H1 (cell line): ENCODE measurements around the gene FAT1. TPM values are rescaled to one million over a fixed set of nuclear protein-coding genes. Genes with fewer than 3 reads are reported as not detected.

Experiments used
- CTCF ChIA-PET: fragments of 300-600 bp; sonication (Branson Sonifier 250); formaldehyde crosslinking; loops from one replicate; lab custom pipeline; 2021; ENCODE audit not compliant: partially characterized antibody; lab: Charles Lee
- POLR2A ChIA-PET: fragments of 300-600 bp; sonication (Branson Sonifier 250); formaldehyde crosslinking; loops from one replicate; lab custom pipeline; 2021; ENCODE audit warnings: inconsistent platforms; ENCODE audit not compliant: partially characterized antibody; lab: Charles Lee
- DNase-seq, 2 experiments: peaks; one replicate each; pipeline versions ENCODE4 v3.0.0 to v3.0.0-alpha.2; 2010 to 2022; ENCODE audit warnings: low spot score in 2 of 2, low read depth in 1 of 2, mixed read lengths in 1 of 2
- FAIRE-seq: peaks from 2 replicates; lab custom pipeline; 2011; peaks lifted over from hg19 to GRCh38; lab: Jason Lieb, UNC
- H2AFZ ChIP-seq: 2 replicates; pipeline ENCODE4 v1.8.1; 2012; ENCODE audit warnings: low read length, inconsistent platforms
- H2AK5ac ChIP-seq: 2 replicates; pipeline ENCODE4 v1.6.1; 2013; ENCODE audit warnings: low read depth, low read length
- H2BK120ac ChIP-seq: replicated peaks from 2 replicates; pipeline ENCODE3; 2013; ENCODE audit warnings: low read depth, low read length, inconsistent platforms
- H2BK12ac ChIP-seq: 2 replicates; pipeline ENCODE4 v1.6.1; 2013; ENCODE audit warnings: low read depth, low read length
- H2BK15ac ChIP-seq: 2 replicates; pipeline ENCODE4 v1.6.1; 2013; ENCODE audit warnings: low read length
- H2BK20ac ChIP-seq: 2 replicates; pipeline ENCODE4 v1.6.1; 2013; ENCODE audit warnings: low read length
- H2BK5ac ChIP-seq: 2 replicates; pipeline ENCODE4 v1.6.1; 2013; ENCODE audit warnings: low read depth, low read length
- H3K14ac ChIP-seq: 2 replicates; pipeline ENCODE4 v1.6.1; 2013; ENCODE audit warnings: inconsistent platforms; ENCODE audit not compliant: insufficient read length
- H3K18ac ChIP-seq: 2 replicates; pipeline ENCODE4 v1.6.1; 2013; ENCODE audit warnings: low read length; ENCODE audit errors: extremely low read depth
- H3K23ac ChIP-seq: 2 replicates; pipeline ENCODE4 v1.6.1; 2013; ENCODE audit warnings: inconsistent platforms; ENCODE audit not compliant: insufficient read length
- H3K23me2 ChIP-seq: 2 replicates; pipeline ENCODE4 v1.6.1; 2013; ENCODE audit warnings: low read depth, low read length
- H3K27ac ChIP-seq: 2 replicates; pipeline ENCODE4 v1.6.1; 2011; ENCODE audit warnings: low read depth, low read length, inconsistent platforms
- H3K27me3 ChIP-seq, 4 experiments: replicated peaks in 1 of 4; 1 replicate in 1 of 4; 2 replicates in 3 of 4; pipeline versions ENCODE4 v1.6.1 to v1.8.1; 2011 to 2013; ENCODE audit warnings: low read length in 3 of 4, mild to moderate bottlenecking in 3 of 4, inconsistent platforms in 2 of 4, mixed read lengths in 2 of 4, moderate library complexity in 1 of 4; ENCODE audit not compliant: control insufficient read depth in 3 of 4, insufficient read depth in 3 of 4; ENCODE audit errors: extremely low read depth in 1 of 4
- H3K36me3 ChIP-seq, 4 experiments: 2 replicates each; pipeline versions ENCODE4 v1.6.1 to v1.8.1; 2011 to 2013; ENCODE audit warnings: mild to moderate bottlenecking in 4 of 4, low read length in 3 of 4, moderate library complexity in 2 of 4, control low read depth in 1 of 4, inconsistent platforms in 1 of 4; ENCODE audit not compliant: insufficient read depth in 4 of 4, control insufficient read depth in 2 of 4
- H3K4ac ChIP-seq: replicated peaks from 2 replicates; pipeline ENCODE3; 2013; ENCODE audit warnings: low read length, low read depth, mixed read lengths, inconsistent platforms; ENCODE audit not compliant: insufficient read length
- H3K4me1 ChIP-seq, 4 experiments: replicated peaks in 1 of 4; 1 replicate in 1 of 4; 2 replicates in 3 of 4; pipeline versions ENCODE4 v1.6.1 to v1.8.1; 2011 to 2013; ENCODE audit warnings: low read length in 3 of 4, inconsistent platforms in 2 of 4, mixed read lengths in 1 of 4; ENCODE audit not compliant: insufficient read depth in 4 of 4, control insufficient read depth in 3 of 4
- H3K4me2 ChIP-seq, 2 experiments: 2 replicates each; pipeline versions ENCODE4 v1.6.1 to v1.8.1; 2011 to 2013; ENCODE audit warnings: low read depth in 2 of 2, low read length in 2 of 2, control low read depth in 1 of 2, inconsistent platforms in 1 of 2, mild to moderate bottlenecking in 1 of 2; ENCODE audit not compliant: insufficient read depth in 1 of 2
- H3K4me3 ChIP-seq, 4 experiments: fragments of 200-600, 300-600 bp in 1 of 4; sonication (generic), shearing (Covaris generic), sonication (Bioruptor Twin) in 1 of 4; 2 replicates each; pipeline versions ENCODE4 v1.5.1 to v1.8.1; 2011 to 2016; ENCODE audit warnings: low read length in 4 of 4, low read depth in 3 of 4, control low read depth in 2 of 4, inconsistent platforms in 2 of 4, mild to moderate bottlenecking in 2 of 4, mixed read lengths in 1 of 4, moderate library complexity in 1 of 4; ENCODE audit not compliant: insufficient read depth in 2 of 4; ENCODE audit errors: extremely low read depth in 1 of 4
- H3K56ac ChIP-seq: replicated peaks from 2 replicates; pipeline ENCODE3; 2013; ENCODE audit warnings: low read depth, mild to moderate bottlenecking, mixed read lengths, low read length, inconsistent platforms; ENCODE audit not compliant: insufficient read length
- H3K79me1 ChIP-seq: 2 replicates; pipeline ENCODE4 v1.6.1; 2013; ENCODE audit warnings: low read depth, low read length, control low read depth
- H3K79me2 ChIP-seq, 2 experiments: 2 replicates each; pipeline versions ENCODE4 v1.6.1 to v1.8.1; 2012 to 2013; ENCODE audit warnings: low read length in 2 of 2, mild to moderate bottlenecking in 2 of 2, inconsistent platforms in 1 of 2; ENCODE audit not compliant: insufficient read depth in 2 of 2, control insufficient read depth in 1 of 2
- H3K9ac ChIP-seq, 4 experiments: replicated peaks in 1 of 4; 1 replicate in 1 of 4; 2 replicates in 3 of 4; pipeline versions ENCODE4 v1.6.1 to v1.8.1; 2011 to 2013; ENCODE audit warnings: low read depth in 3 of 4, low read length in 3 of 4, control low read depth in 2 of 4, mild to moderate bottlenecking in 2 of 4, moderate library complexity in 2 of 4, inconsistent platforms in 1 of 4; ENCODE audit errors: extremely low read depth in 1 of 4
- H3K9me3 ChIP-seq, 2 experiments: 2 replicates each; pipeline versions ENCODE4 v1.6.1 to v1.8.1; 2012 to 2013; ENCODE audit warnings: mild to moderate bottlenecking in 2 of 2, moderate library complexity in 2 of 2, control low read depth in 1 of 2, inconsistent platforms in 1 of 2, low read depth in 1 of 2, low read length in 1 of 2, mixed read lengths in 1 of 2; ENCODE audit not compliant: insufficient read depth in 2 of 2
- H4K20me1 ChIP-seq, 2 experiments: replicated peaks in 1 of 2; 2 replicates each; pipeline versions ENCODE3 to v1.8.1; 2011 to 2013; ENCODE audit warnings: inconsistent platforms in 2 of 2, low read length in 2 of 2, mild to moderate bottlenecking in 1 of 2; ENCODE audit not compliant: insufficient read depth in 2 of 2, control insufficient read depth in 1 of 2
- H4K5ac ChIP-seq: 2 replicates; pipeline ENCODE4 v1.6.1; 2013; ENCODE audit warnings: low read length, low read depth, mixed read lengths, inconsistent platforms; ENCODE audit not compliant: insufficient read length
- H4K8ac ChIP-seq: 2 replicates; pipeline ENCODE4 v1.8.0; 2013; ENCODE audit warnings: mild to moderate bottlenecking, moderate library complexity, low read length, inconsistent platforms; ENCODE audit not compliant: insufficient read depth; ENCODE audit errors: extremely low read depth
- H4K91ac ChIP-seq: replicated peaks from 2 replicates; pipeline ENCODE3; 2013; ENCODE audit warnings: low read length, mixed read lengths, inconsistent platforms; ENCODE audit not compliant: insufficient read length
- CHD2 ChIP-seq: IDR thresholded peaks from 2 replicates; pipeline ENCODE4 v1.6.1; 2012; ENCODE audit warnings: low read length, improper control_type of control experiment
- CTBP2 ChIP-seq: IDR thresholded peaks from 2 replicates; pipeline ENCODE4 v1.7.0; 2011; ENCODE audit warnings: borderline replicate concordance, mild to moderate bottlenecking, moderate library complexity, mixed read lengths, low read length; ENCODE audit not compliant: insufficient read depth, insufficient read length
- FOSL1 ChIP-seq: IDR thresholded peaks from 2 replicates; pipeline ENCODE4 v1.6.1; 2011; ENCODE audit warnings: mild to moderate bottlenecking, low read depth, low read length, moderate library complexity; ENCODE audit not compliant: insufficient read depth
- GTF2F1 ChIP-seq: IDR thresholded peaks from 2 replicates; pipeline ENCODE4 v1.6.1; 2012; ENCODE audit warnings: low read depth, low read length, improper control_type of control experiment, borderline replicate concordance
- NANOG ChIP-seq: IDR thresholded peaks from 2 replicates; pipeline ENCODE4 v1.6.1; 2011; ENCODE audit warnings: low read length, low read depth, mild to moderate bottlenecking, inconsistent platforms; ENCODE audit not compliant: insufficient read depth, poor library complexity, severe bottlenecking
- NRF1 ChIP-seq: IDR thresholded peaks from 2 replicates; pipeline ENCODE4 v1.6.1; 2011; ENCODE audit warnings: mild to moderate bottlenecking, low read depth, low read length, improper control_type of control experiment
- PHF8 ChIP-seq: fragments of 200-600 bp; sonication (generic); conservative IDR thresholded peaks from 2 replicates; pipeline ENCODE4 v1.7.1; 2012; ENCODE audit warnings: low read depth, mild to moderate bottlenecking, inconsistent platforms, low read length, moderate library complexity
- POLR2A ChIP-seq, 2 experiments: IDR thresholded peaks; 1 replicate in 1 of 2; 2 replicates in 1 of 2; pipeline ENCODE4 v1.6.1; 2011; ENCODE audit warnings: low read depth in 2 of 2, low read length in 2 of 2, mild to moderate bottlenecking in 2 of 2; ENCODE audit errors: control extremely low read depth in 1 of 2
- POU5F1 ChIP-seq: IDR thresholded peaks from 2 replicates; pipeline ENCODE4 v1.6.1; 2011; ENCODE audit warnings: low read depth, mild to moderate bottlenecking, low read length, moderate library complexity
- RAD21 ChIP-seq, 2 experiments: IDR thresholded peaks in 1 of 2; conservative IDR thresholded peaks in 1 of 2; 2 replicates each; pipeline ENCODE4 v1.6.1; 2011; ENCODE audit warnings: low read depth in 2 of 2, low read length in 2 of 2, improper control_type of control experiment in 1 of 2, inconsistent platforms in 1 of 2, mild to moderate bottlenecking in 1 of 2, moderate library complexity in 1 of 2
- SIN3A ChIP-seq, 2 experiments: IDR thresholded peaks in 1 of 2; conservative IDR thresholded peaks in 1 of 2; 2 replicates each; pipeline ENCODE4 v1.6.1; 2011 to 2012; ENCODE audit warnings: low read length in 2 of 2, improper control_type of control experiment in 1 of 2, low read depth in 1 of 2, mild to moderate bottlenecking in 1 of 2
- TBP ChIP-seq: IDR thresholded peaks from 2 replicates; pipeline ENCODE4 v1.6.1; 2011; ENCODE audit warnings: low read depth, low read length, improper control_type of control experiment
- TCF12 ChIP-seq: IDR thresholded peaks from 2 replicates; pipeline ENCODE4 v1.6.1; 2011; ENCODE audit warnings: low read depth, mild to moderate bottlenecking, low read length
- WGBS, 2 experiments: shearing (Covaris generic) in 1 of 2; methylation state at CpG; one replicate each; pipeline versions ENCODE4 v1.1.6 to v1.1.7; 2013 to 2015; ENCODE audit warnings: low lambda C conversion rate in 2 of 2, mixed read lengths in 2 of 2, inconsistent platforms in 1 of 2, low coverage in 1 of 2, missing lambda C conversion rate in 1 of 2; ENCODE audit not compliant: insufficient replicate concordance in 2 of 2, insufficient coverage in 1 of 2, insufficient read length in 1 of 2; ENCODE audit errors: extremely low coverage in 1 of 2, missing lambda C conversion rate in 1 of 2; 5-methylcytosine and 5-hydroxymethylcytosine counted together
- polyA plus RNA-seq, 7 experiments: library from polyadenylated mRNA; depleted of rRNA in 3 of 7; stranded (reverse) in 5 of 7; unstranded in 2 of 7; fragments of >200 nt in 5 of 7; fragments of 200-250 nt in 2 of 7; gene quantifications; 1 replicate in 5 of 7; 2 replicates in 1 of 7; 4 replicates in 1 of 7; pipeline versions ENCODE4 v1.2.1 to v1.2.3, GENCODE V29; 2011 to 2013; ENCODE audit warnings: missing spikeins in 2 of 7, mixed read lengths in 2 of 7
- total RNA-seq: library from RNA; stranded (reverse); fragmentation: NEBNext Ultra II Directional; extraction: Animal tissue kit (Norgen Biotek cat#: 25700); gene quantifications from 2 replicates; pipeline ENCODE4 v1.2.1, GENCODE V29; 2021

Gene FAT1
- total and polyA plus RNA-seq, 2 of the 8 experiments (the other 6 are each of a cell fraction or from before 2014, with no cell fraction given) = 94.4 to 137 TPM

GRCh38 chr4:186710521-186711119, 13.0 kb downstream of the FAT1 start:
- H4K20me1 ChIP-seq = peaks cover 16 to 45% of the 10 kb centered on the region in 2 experiments
- DNase-seq (no peak), FAIRE-seq (no peak)
- ChIA-PET CTCF (interaction anchor here (2.2 to 3.0 kb wide), 2 partner anchors 9 kb away, joined by 10 to 15 read pairs; no protein-coding TSS in a partner anchor), POLR2A (interaction anchor here (1.1 kb wide), 1 partner anchor 14 kb away, joined by 4 read pairs; no protein-coding TSS in a partner anchor)
- no peak overlapping the region for H2AK5ac ChIP-seq
- peaks cover 24 to 42% (median 36%) of the 10 kb centered on the region in 4 experiments for H3K36me3 ChIP-seq
- H3K79me2 ChIP-seq = peaks cover 31 to 100% of the 10 kb centered on the region in 2 experiments
- no peak overlapping the region for H4K5ac ChIP-seq
- H3K4me1 ChIP-seq = peaks cover 0 to 11% (median 7%) of the 10 kb centered on the region in 4 experiments; a peak in 3 of 7 replicates
- H3K4me2 ChIP-seq = no peak overlapping the region
- no peak overlapping the region for H3K4ac ChIP-seq
- H3K18ac ChIP-seq = no peak overlapping the region; the same call in 1 of the 2 replicates
- H3K79me1 ChIP-seq = peaks cover 14% of the 10 kb centered on the region
- no peaks in the 10 kb centered on the region for H3K23me2 ChIP-seq
- H3K4me3 ChIP-seq = no peak overlapping the region
- H3K9me3 ChIP-seq = no peaks in the 10 kb centered on the region
- no peak overlapping the region for H2BK120ac ChIP-seq
- no peak overlapping the region for H2BK15ac ChIP-seq
- H4K8ac ChIP-seq = no peak overlapping the region
- no peak overlapping the region for H3K27ac ChIP-seq
- H2AFZ ChIP-seq = no peak overlapping the region
- H2BK5ac ChIP-seq = no peak overlapping the region
- H4K91ac ChIP-seq = no peak overlapping the region
- H3K23ac ChIP-seq = no peak overlapping the region
- H3K27me3 ChIP-seq = no peaks in the 10 kb centered on the region
- no peak overlapping the region for H3K14ac ChIP-seq
- H2BK20ac ChIP-seq = no peak overlapping the region
- no peak overlapping the region for H3K9ac ChIP-seq
- H2BK12ac ChIP-seq = no peak overlapping the region
- WGBS, 2 experiments = 69% methylated on average over 5 of the region's 5 CpGs; no CpG with 5 or more reads in 1 of the 2 experiments
- no peak overlapping the region for H3K56ac ChIP-seq
- TF ChIP-seq NANOG (no peak), TCF12 (no peak), TBP (no peak), FOSL1 (no peak), SIN3A (conservative IDR thresholded peaks at IDR 0.05 in 1 of 2, IDR thresholded peaks at IDR 0.05 in 1 of 2; ENCODE audit: low read depth in 1 of 2, low read length in 2 of 2) (no peak), RAD21 (IDR thresholded peaks at IDR 0.05 in 1 of 2, conservative IDR thresholded peaks at IDR 0.05 in 1 of 2; ENCODE audit: low read depth in 2 of 2, low read length in 2 of 2) (no peak), POLR2A (IDR thresholded peaks at IDR 0.05; ENCODE audit: control extremely low read depth in 1 of 2, low read depth in 2 of 2, low read length in 2 of 2) (no peak), PHF8 (no peak), NRF1 (no peak), CHD2 (no peak), POU5F1 (no peak), GTF2F1 (no peak), CTBP2 (no peak)
